Sigmoid colon (tissue), 7 donors: ENCODE measurements around the gene OR2AE1. TPM values are rescaled to one million over a fixed set of nuclear protein-coding genes. Genes with fewer than 3 reads are reported as not detected.
A peak's percentile ranks its signal among the peaks of the same experiment; 100 is the strongest.

ENCODE experiments used
- DNase-seq: peaks from one replicate; pipeline ENCODE4 v3.0.0-alpha.2; 2019
- H3K27ac ChIP-seq, 4 donors: fragments of 200-600 bp; sonication (generic); one replicate each; pipeline ENCODE4 v1.5.1; 2016 to 2019; ENCODE audit warnings: mild to moderate bottlenecking in 1 of 4
- H3K27me3 ChIP-seq, 3 donors: fragments of 200-600 bp; sonication (generic); one replicate each; pipeline ENCODE4 v1.5.1; 2019; ENCODE audit warnings: mild to moderate bottlenecking in 1 of 3
- H3K36me3 ChIP-seq, 4 donors: fragments of 200-600 bp; sonication (generic); one replicate each; pipeline ENCODE4 v1.5.1; 2016 to 2019
- H3K4me1 ChIP-seq, 4 donors: fragments of 200-600 bp; sonication (generic); one replicate each; pipeline ENCODE4 v1.5.1; 2017 to 2019
- H3K4me3 ChIP-seq, 4 donors: fragments of 200-600 bp; sonication (generic); one replicate each; pipeline ENCODE4 v1.5.1; 2017 to 2019; ENCODE audit warnings: mild to moderate bottlenecking in 2 of 4, moderate library complexity in 1 of 4
- H3K9me3 ChIP-seq, 4 donors: fragments of 200-600 bp in 3 of 4; sonication (generic) in 3 of 4; one replicate each; pipeline versions ENCODE4 v1.5.1 to v1.6.1; 2013 to 2019
- EP300 ChIP-seq, 4 donors: sonication (generic); formaldehyde crosslinking; IDR thresholded peaks; one replicate each; pipeline ENCODE4 v1.6.1; 2017; ENCODE audit warnings: antibody characterized with exemption in 4 of 4
- POLR2A ChIP-seq, 2 donors: fragments of 450-650 bp; IDR thresholded peaks; one replicate each; pipeline ENCODE4 v1.6.1; 2016; ENCODE audit warnings: antibody characterized with exemption in 2 of 2, mild to moderate bottlenecking in 2 of 2, moderate library complexity in 2 of 2
- POLR2AphosphoS5 ChIP-seq, 4 donors: sonication (generic); formaldehyde crosslinking; IDR thresholded peaks; one replicate each; pipeline ENCODE4 v1.6.1; 2017; ENCODE audit warnings: antibody characterized with exemption in 4 of 4
- WGBS, 2 donors: extraction: QIAGEN DNeasy Blood & Tissue Kit; methylation state at CpG; one replicate each; pipeline ENCODE4 v1.1.7; 2013; 5-methylcytosine and 5-hydroxymethylcytosine counted together
- intact Hi-C: fragments of 100-400 bp; cut with DNase I; formaldehyde crosslinking; loops from one replicate; pipeline ENCODE4 v1.15.1; 2023
- polyA plus RNA-seq, 3 donors: library from polyadenylated mRNA; stranded (reverse); fragments of 200-250 nt; gene quantifications; one replicate each; pipeline ENCODE4 v1.2.3, GENCODE V29; 2013
- total RNA-seq, 4 donors: library from RNA; depleted of rRNA; stranded (reverse); fragments of >200 nt; gene quantifications; one replicate each; pipeline ENCODE4 v1.1.0, GENCODE V29; 2016
- TF ChIP-seq, protein P1 (sequence below), 4 experiments: fragments of 450-650 bp in 3 of 4; fragments of 200-600 bp in 1 of 4; IDR thresholded peaks; one replicate each; pipeline ENCODE4 v1.5.1; 2016 to 2019; ENCODE audit warnings: antibody characterized with exemption in 4 of 4, mild to moderate bottlenecking in 3 of 4, moderate library complexity in 2 of 4
- donor health status: healthy with polysubstance abuse.
- donor health status: Bipolar disorder and iron deficiency.
- donor health status: healthy.

Gene OR2AE1
- total and polyA plus RNA-seq, 7 donors: 0.06 TPM; not detected in 6

DNA sequence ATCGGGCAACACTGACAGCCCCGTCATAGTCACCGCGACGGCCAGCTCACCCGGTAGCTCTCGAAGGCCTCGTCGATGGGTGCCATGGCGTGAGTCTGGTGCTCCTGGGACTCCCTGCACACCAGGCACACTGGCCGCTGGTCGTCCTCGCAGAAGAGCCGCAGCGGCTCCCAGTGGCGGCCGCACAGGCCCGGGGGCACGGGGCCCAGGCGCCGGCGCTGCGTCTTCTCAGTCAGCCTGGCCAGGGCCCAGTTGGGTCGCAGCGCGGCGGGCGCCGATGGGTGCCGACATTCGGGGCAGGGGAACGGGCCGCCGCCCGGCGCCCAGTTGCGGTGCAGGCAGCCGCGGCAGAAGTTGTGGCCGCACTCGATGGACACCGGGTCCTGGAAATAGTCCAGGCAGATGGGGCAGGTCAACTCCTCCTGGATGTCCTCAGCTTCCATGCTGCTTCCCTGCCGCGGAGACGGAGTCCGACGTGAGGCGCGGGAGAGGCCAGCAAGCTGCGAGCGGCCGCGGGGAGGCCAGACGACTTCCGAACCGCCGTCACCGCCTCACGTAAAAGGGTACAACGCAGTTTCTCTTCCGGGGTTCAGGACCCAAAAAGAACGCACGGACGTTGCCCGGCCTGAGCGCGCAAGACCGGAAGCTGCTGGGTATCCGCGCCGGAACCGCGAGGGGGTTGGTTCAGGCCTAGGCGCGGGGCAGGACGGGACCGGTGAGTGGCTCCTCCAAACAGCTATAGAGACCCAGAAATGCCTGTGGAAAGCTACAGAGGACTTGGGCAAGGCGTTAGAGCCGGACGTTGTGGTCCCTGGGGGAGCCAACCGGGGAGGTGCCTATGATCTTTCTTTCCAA, 42.4 kb upstream of the OR2AE1 start, which contains the start of gene TRIM4:
Gene TRIM4, minus strand, starts transcription at position 572 of the 855 bp plus-strand sequence. Its CDS starts 129 bp downstream, at position 443.
- TF ChIP-seq POLR2A (IDR thresholded peaks at IDR 0.05) (peak; percentile 86), POLR2AphosphoS5 (IDR thresholded peaks at IDR 0.05) (peak; percentile 89 to 98 (median 96)), EP300 (IDR thresholded peaks at IDR 0.05) (peak in 1 of 4 donors; percentile 50)
- TF ChIP-seq, protein P1, sequence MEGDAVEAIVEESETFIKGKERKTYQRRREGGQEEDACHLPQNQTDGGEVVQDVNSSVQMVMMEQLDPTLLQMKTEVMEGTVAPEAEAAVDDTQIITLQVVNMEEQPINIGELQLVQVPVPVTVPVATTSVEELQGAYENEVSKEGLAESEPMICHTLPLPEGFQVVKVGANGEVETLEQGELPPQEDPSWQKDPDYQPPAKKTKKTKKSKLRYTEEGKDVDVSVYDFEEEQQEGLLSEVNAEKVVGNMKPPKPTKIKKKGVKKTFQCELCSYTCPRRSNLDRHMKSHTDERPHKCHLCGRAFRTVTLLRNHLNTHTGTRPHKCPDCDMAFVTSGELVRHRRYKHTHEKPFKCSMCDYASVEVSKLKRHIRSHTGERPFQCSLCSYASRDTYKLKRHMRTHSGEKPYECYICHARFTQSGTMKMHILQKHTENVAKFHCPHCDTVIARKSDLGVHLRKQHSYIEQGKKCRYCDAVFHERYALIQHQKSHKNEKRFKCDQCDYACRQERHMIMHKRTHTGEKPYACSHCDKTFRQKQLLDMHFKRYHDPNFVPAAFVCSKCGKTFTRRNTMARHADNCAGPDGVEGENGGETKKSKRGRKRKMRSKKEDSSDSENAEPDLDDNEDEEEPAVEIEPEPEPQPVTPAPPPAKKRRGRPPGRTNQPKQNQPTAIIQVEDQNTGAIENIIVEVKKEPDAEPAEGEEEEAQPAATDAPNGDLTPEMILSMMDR (IDR thresholded peaks at IDR 0.05): peak in 2 of 4 experiments; percentile 6 to 23
- WGBS, 2 donors: 1% methylated on average over 81 of the region's 81 CpGs
- DNase-seq: peak; percentile 97
- H3K9me3 ChIP-seq: no peaks in the 10 kb centered on the region
- H3K4me1 ChIP-seq: peaks cover 0 to 44% (median 41%) of the 10 kb centered on the region in 4 donors
- peak within 1 kb of the TSS; percentile 97 to 99 (median 98) for H3K27ac ChIP-seq
- H3K36me3 ChIP-seq: peaks cover 0 to 21% (median 4%) of the 10 kb centered on the region in 4 donors
- no peaks in the 10 kb centered on the region for H3K27me3 ChIP-seq
- H3K4me3 ChIP-seq: peak within 1 kb of the TSS; percentile 89 to 99 (median 94)
- intact Hi-C loops: loop anchor here (5.0 to 10.0 kb wide), 2 partner anchors 166 to 208 kb away; partner anchors contain the start of genes COPS6, MBLAC1 and ZNF3

DNA sequence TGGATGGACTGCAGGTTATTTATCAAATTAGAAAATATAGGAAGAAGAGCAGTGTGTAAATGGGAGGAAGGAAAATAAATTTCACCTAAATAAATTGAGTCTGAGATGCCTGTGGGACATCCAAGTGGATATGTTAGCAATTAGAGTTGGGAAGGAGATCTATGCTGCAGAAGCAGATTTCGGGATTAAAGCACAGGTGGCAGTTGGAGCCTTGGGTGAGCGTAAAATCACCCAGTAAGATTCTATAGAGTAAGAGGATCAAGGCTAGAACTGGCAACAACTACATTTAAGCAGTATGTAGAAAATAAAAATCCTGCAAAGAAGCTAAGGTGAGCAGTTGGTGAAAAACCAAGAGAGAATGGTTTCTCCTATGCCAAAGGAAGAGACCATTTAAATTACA, 34.1 kb upstream of the OR2AE1 start:
- WGBS, 2 donors: 95 to 99% methylated on average over 2 of the region's 2 CpGs
- H3K27me3 ChIP-seq: no peaks in the 10 kb centered on the region
- H3K4me1 ChIP-seq: peaks cover 0 to 9% (median 4%) of the 10 kb centered on the region in 4 donors
- no peak overlapping the region for H3K4me3 ChIP-seq
- TF ChIP-seq POLR2AphosphoS5 (IDR thresholded peaks at IDR 0.05) (no peak), EP300 (IDR thresholded peaks at IDR 0.05) (no peak), POLR2A (IDR thresholded peaks at IDR 0.05) (no peak)
- TF ChIP-seq, protein P1 (IDR thresholded peaks at IDR 0.05): no peak
- intact Hi-C loops: loop anchor here (5.0 to 10.0 kb wide), 2 partner anchors 81 to 174 kb away; partner anchors contain the start of genes COPS6 and ZNF3
- H3K36me3 ChIP-seq: peaks cover 15 to 63% (median 26%) of the 10 kb centered on the region in 4 donors
- H3K9me3 ChIP-seq: no peaks in the 10 kb centered on the region
- DNase-seq: no peak
- no peak overlapping the region for H3K27ac ChIP-seq

GRCh38 chr7:99901581-99901980, 24.7 kb upstream of the OR2AE1 start:
- Histone ChIP-seq H3K9me3 (no peaks in the 10 kb centered on the region), H3K27ac (no peak overlapping the region), H3K4me3 (no peak overlapping the region), H3K36me3 (peaks cover 23 to 88% (median 36%) of the 10 kb centered on the region in 4 donors), H3K27me3 (no peaks in the 10 kb centered on the region), H3K4me1 (no peaks in the 10 kb centered on the region)
- TF ChIP-seq POLR2A (IDR thresholded peaks at IDR 0.05): no peak
- TF ChIP-seq POLR2AphosphoS5 (IDR thresholded peaks at IDR 0.05): no peak
- DNase-seq: no peak
- intact Hi-C loops: no loop called here
- 96 to 97% methylated on average over 10 of the region's 10 CpGs for WGBS, 2 donors

DNA sequence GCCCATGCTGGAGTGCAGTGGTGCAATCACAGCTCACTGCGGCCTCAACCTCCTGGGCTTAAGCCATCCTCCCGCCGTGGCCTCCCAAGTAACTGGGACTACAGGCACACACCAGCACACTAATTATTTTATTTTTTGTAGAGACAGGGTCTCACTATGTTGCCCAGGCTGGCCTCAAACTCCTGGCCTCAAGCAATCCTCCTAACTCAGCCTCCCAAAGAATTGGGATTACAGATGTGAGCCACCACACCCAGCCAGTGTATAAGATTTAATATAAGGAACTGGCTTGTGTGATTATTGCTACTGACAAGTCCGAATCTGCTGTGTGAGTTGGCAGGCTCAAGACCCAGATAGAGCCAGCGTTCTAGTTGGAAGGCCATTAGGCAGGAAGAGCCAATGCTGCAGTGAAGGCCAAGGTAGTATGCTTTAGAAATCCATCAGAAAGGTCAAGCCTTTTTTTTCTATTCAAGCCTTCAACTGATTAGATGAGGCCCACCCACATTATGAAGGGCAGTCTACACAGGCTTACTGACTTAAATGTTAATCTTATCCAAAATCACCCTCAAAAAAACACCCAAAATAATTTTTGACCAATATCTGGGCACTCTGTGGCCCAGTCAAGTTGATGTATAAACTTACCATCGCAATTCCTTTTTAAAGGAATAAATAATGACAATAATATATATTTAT, 23.1 kb upstream of the OR2AE1 start:
- WGBS, 2 donors: 98% methylated on average over 6 of the region's 6 CpGs
- no peak for DNase-seq
- TF ChIP-seq, protein P1 (IDR thresholded peaks at IDR 0.05): no peak
- no peak for TF ChIP-seq EP300 (IDR thresholded peaks at IDR 0.05)
- no peak for TF ChIP-seq POLR2AphosphoS5 (IDR thresholded peaks at IDR 0.05)
- no peak for TF ChIP-seq POLR2A (IDR thresholded peaks at IDR 0.05)

More for the DNA sequence above, 23.1 kb upstream of the OR2AE1 start:
- intact Hi-C loops: no loop called here
- Histone ChIP-seq H3K36me3 (peaks cover 18 to 72% (median 34%) of the 10 kb centered on the region in 4 donors), H3K27ac (no peak overlapping the region), H3K4me3 (no peak overlapping the region), H3K9me3 (no peaks in the 10 kb centered on the region), H3K4me1 (no peaks in the 10 kb centered on the region), H3K27me3 (no peaks in the 10 kb centered on the region)
